IMR-90 (cell line): ENCODE data around the gene BRD3. TPM values are rescaled to one million over a fixed set of nuclear protein-coding genes. Genes with fewer than 3 reads are reported as not detected.

Experiments used
- ATAC-seq: fragments of 200-7000 bp; cut with Tn5 transposase; 2 replicates; pipeline ENCODE4 v1.9.1; 2020; ENCODE audit warnings: low read depth, mild to moderate bottlenecking, moderate library complexity
- BruUV-seq: library from RNA; stranded (reverse); fragments of 400-500 nt; replicated peaks from 2 replicates; lab custom pipeline; 2021; lab: Mats Ljungman, UMichigan
- CTCF ChIA-PET: fragments of 300-600 bp; formaldehyde crosslinking; extraction: SDS; loops from one replicate; lab custom pipeline; 2021; ENCODE audit warnings: antibody characterized with exemption; lab: Yijun Ruan, JAX
- POLR2A ChIA-PET: fragments of 300-600 bp; sonication (Branson Sonifier 250); formaldehyde crosslinking; loops from one replicate; lab custom pipeline; 2022; ENCODE audit warnings: antibody characterized with exemption; ENCODE audit not compliant: unreplicated experiment; lab: Charles Lee
- DNase-seq: peaks from one replicate; pipeline ENCODE4 v3.0.0; 2013
- H2AFZ ChIP-seq: replicated peaks from 2 replicates; pipeline ENCODE3; 2013; ENCODE audit warnings: low read length, mild to moderate bottlenecking; ENCODE audit not compliant: poor library complexity
- H2AK5ac ChIP-seq: 2 replicates; pipeline ENCODE4 v1.6.1; 2013; ENCODE audit warnings: low read depth, low read length, inconsistent platforms
- H2AK9ac ChIP-seq: replicated peaks from 2 replicates; pipeline ENCODE3; 2013; ENCODE audit warnings: mild to moderate bottlenecking, low read depth, low read length, moderate library complexity; ENCODE audit not compliant: poor library complexity
- H2BK120ac ChIP-seq: 2 replicates; pipeline ENCODE4 v1.6.1; 2013; ENCODE audit warnings: low read depth, low read length, inconsistent platforms
- H2BK15ac ChIP-seq: 3 replicates; pipeline ENCODE4 v1.6.1; 2013; ENCODE audit warnings: low read depth, low read length, inconsistent platforms
- H2BK20ac ChIP-seq: 2 replicates; pipeline ENCODE4 v1.6.1; 2013; ENCODE audit warnings: low read depth, mild to moderate bottlenecking, inconsistent platforms, low read length, moderate library complexity
- H2BK5ac ChIP-seq: 2 replicates; pipeline ENCODE4 v1.6.1; 2013; ENCODE audit warnings: mild to moderate bottlenecking, low read depth, low read length, inconsistent platforms; ENCODE audit not compliant: poor library complexity, severe bottlenecking
- H3K14ac ChIP-seq: replicated peaks from 2 replicates; pipeline ENCODE4 v1.6.1; 2013; ENCODE audit warnings: low read depth, low read length, inconsistent platforms
- H3K18ac ChIP-seq: 2 replicates; pipeline ENCODE4 v1.6.1; 2013; ENCODE audit warnings: low read depth, low read length, control low read depth
- H3K23ac ChIP-seq: 2 replicates; pipeline ENCODE4 v1.6.1; 2013; ENCODE audit warnings: low read depth, low read length, inconsistent platforms
- H3K27ac ChIP-seq: 2 replicates; pipeline ENCODE4 v1.5.1; 2013; ENCODE audit warnings: mild to moderate bottlenecking, control low read depth, low read length; ENCODE audit not compliant: insufficient read depth
- H3K27me3 ChIP-seq: 2 replicates; pipeline ENCODE4 v1.6.1; 2013; ENCODE audit warnings: low read length; ENCODE audit not compliant: control insufficient read depth, insufficient read depth
- H3K36me3 ChIP-seq: 2 replicates; pipeline ENCODE4 v1.6.1; 2013; ENCODE audit warnings: low read length, mixed read lengths; ENCODE audit not compliant: control insufficient read depth, insufficient read depth
- H3K4ac ChIP-seq: 2 replicates; pipeline ENCODE4 v1.6.1; 2013; ENCODE audit warnings: low read depth, low read length, inconsistent platforms
- H3K4me1 ChIP-seq: 2 replicates; pipeline ENCODE4 v1.6.1; 2013; ENCODE audit warnings: low read length, mixed read lengths; ENCODE audit not compliant: control insufficient read depth, insufficient read depth
- H3K4me2 ChIP-seq: 2 replicates; pipeline ENCODE4 v1.6.1; 2013; ENCODE audit warnings: low read depth, mild to moderate bottlenecking, control low read depth, low read length, moderate library complexity
- H3K4me3 ChIP-seq: 2 replicates; pipeline ENCODE4 v1.5.1; 2013; ENCODE audit warnings: low read depth, mild to moderate bottlenecking, control low read depth, low read length, moderate library complexity; ENCODE audit not compliant: insufficient read depth
- H3K56ac ChIP-seq: 2 replicates; pipeline ENCODE4 v1.6.1; 2013; ENCODE audit warnings: low read length, inconsistent platforms; ENCODE audit not compliant: insufficient read depth; ENCODE audit errors: extremely low read depth
- H3K79me1 ChIP-seq, 2 experiments: 2 replicates each; pipeline ENCODE4 v1.6.1; 2013; ENCODE audit warnings: low read length in 2 of 2, inconsistent platforms in 1 of 2, low read depth in 1 of 2
- H3K9ac ChIP-seq: 2 replicates; pipeline ENCODE4 v1.6.1; 2013; ENCODE audit warnings: low read depth, low read length, control low read depth
- H3K9me1 ChIP-seq: 2 replicates; pipeline ENCODE4 v1.6.1; 2013; ENCODE audit warnings: low read length, inconsistent platforms; ENCODE audit not compliant: insufficient read depth
- H3K9me3 ChIP-seq: 2 replicates; pipeline ENCODE4 v1.6.1; 2013; ENCODE audit warnings: low read length; ENCODE audit not compliant: control insufficient read depth, insufficient read depth
- H4K20me1 ChIP-seq: 2 replicates; pipeline ENCODE4 v1.6.1; 2013; ENCODE audit warnings: low read length, inconsistent platforms; ENCODE audit not compliant: insufficient read depth
- H4K5ac ChIP-seq: 2 replicates; pipeline ENCODE4 v1.6.1; 2013; ENCODE audit warnings: mild to moderate bottlenecking, low read depth, low read length, control low read depth
- H4K8ac ChIP-seq, 2 experiments: 2 replicates each; pipeline ENCODE4 v1.6.1; 2013; ENCODE audit warnings: low read depth in 2 of 2, low read length in 2 of 2, control low read depth in 1 of 2, inconsistent platforms in 1 of 2
- H4K91ac ChIP-seq: 2 replicates; pipeline ENCODE4 v1.6.1; 2013; ENCODE audit warnings: low read depth, low read length, inconsistent platforms; ENCODE audit not compliant: insufficient read depth
- BHLHE40 ChIP-seq: fragments of 150-350 bp; IDR thresholded peaks from 2 replicates; pipeline ENCODE4 v1.6.1; 2016; ENCODE audit warnings: mild to moderate bottlenecking, low read depth, low read length
- CEBPB ChIP-seq: IDR thresholded peaks from 2 replicates; pipeline ENCODE4 v1.6.1; 2012; ENCODE audit warnings: low read depth, low read length, improper control_type of control experiment
- CHD1 ChIP-seq: IDR thresholded peaks from 2 replicates; pipeline ENCODE4 v1.6.1; 2012; ENCODE audit warnings: low read depth, low read length, improper control_type of control experiment
- CTCF ChIP-seq: conservative IDR thresholded peaks from 2 replicates; pipeline ENCODE4 v1.5.1; 2012; ENCODE audit warnings: mild to moderate bottlenecking, low read depth, low read length, improper control_type of control experiment
- ELK1 ChIP-seq: fragments of 150-350 bp; IDR thresholded peaks from 2 replicates; pipeline ENCODE4 v1.6.1; 2016; ENCODE audit warnings: low read depth, mild to moderate bottlenecking, low read length, moderate library complexity, borderline replicate concordance
- MAFK ChIP-seq: IDR thresholded peaks from 2 replicates; pipeline ENCODE4 v1.6.1; 2012; ENCODE audit warnings: low read depth, low read length, improper control_type of control experiment
- MAZ ChIP-seq: IDR thresholded peaks from 2 replicates; pipeline ENCODE4 v1.6.1; 2012; ENCODE audit warnings: low read depth, mild to moderate bottlenecking, low read length, improper control_type of control experiment, moderate library complexity, borderline replicate concordance
- MXI1 ChIP-seq: IDR thresholded peaks from 2 replicates; pipeline ENCODE4 v1.6.1; 2012; ENCODE audit warnings: low read depth, mild to moderate bottlenecking, low read length, moderate library complexity, borderline replicate concordance
- NFE2L2 ChIP-seq: fragments of 150-350 bp; IDR thresholded peaks from 2 replicates; pipeline ENCODE4 v1.6.1; 2016; ENCODE audit warnings: low read depth, mild to moderate bottlenecking, low read length
- POLR2A ChIP-seq: IDR thresholded peaks from 2 replicates; pipeline ENCODE4 v1.6.1; 2012; ENCODE audit warnings: mild to moderate bottlenecking, low read depth, low read length
- RAD21 ChIP-seq: IDR thresholded peaks from 2 replicates; pipeline ENCODE4 v1.6.1; 2012; ENCODE audit warnings: low read length, improper control_type of control experiment
- RCOR1 ChIP-seq: IDR thresholded peaks from 2 replicates; pipeline ENCODE4 v1.6.1; 2012; ENCODE audit warnings: mild to moderate bottlenecking, low read length, improper control_type of control experiment; ENCODE audit not compliant: insufficient replicate concordance
- RFX5 ChIP-seq: IDR thresholded peaks from 2 replicates; pipeline ENCODE4 v1.8.0; 2012; ENCODE audit warnings: low read depth, mild to moderate bottlenecking, low read length, moderate library complexity
- SMC3 ChIP-seq: fragments of 150-350 bp; IDR thresholded peaks from 2 replicates; pipeline ENCODE4 v1.6.1; 2016; ENCODE audit warnings: low read depth, mild to moderate bottlenecking, antibody characterized with exemption, low read length, moderate library complexity
- USF2 ChIP-seq: fragments of 150-350 bp; IDR thresholded peaks from 2 replicates; pipeline ENCODE4 v1.6.1; 2017; ENCODE audit warnings: mild to moderate bottlenecking, antibody characterized with exemption, low read length, low read depth
- WGBS, 2 experiments: methylation state at CpG; one replicate each; pipeline versions ENCODE4 v1.1.5 to v1.1.7; 2013; ENCODE audit warnings: missing lambda C conversion rate in 2 of 2; ENCODE audit not compliant: insufficient read length in 1 of 2; ENCODE audit errors: extremely low coverage in 2 of 2; 5-methylcytosine and 5-hydroxymethylcytosine counted together
- dilution Hi-C: fragments of 300-500 bp; cut with HindIII; formaldehyde crosslinking; loops from one replicate; pipeline ENCODE4 v1.14.3; 2018; ENCODE audit warnings: low sequenced_read_pairs; ENCODE audit not compliant: unreplicated experiment
- in situ Hi-C: fragments of 300-500 bp; cut with MboI; formaldehyde crosslinking; loops from 3 replicates; pipeline ENCODE4 v1.14.3; 2019; ENCODE audit warnings: low sequenced_read_pairs, inconsistent platforms, mixed read lengths
- intact Hi-C: fragments of 100-400 bp; cut with micrococcal nuclease; formaldehyde crosslinking; loops from 2 replicates; pipeline ENCODE4 v1.10.0; 2022
- polyA plus RNA-seq, 3 experiments: library from polyadenylated mRNA; depleted of rRNA; stranded (reverse); fragments of >200 nt; gene quantifications; 2 replicates each; pipeline ENCODE4 v1.2.3, GENCODE V29; 2012; ENCODE audit warnings: low replicate concordance in 1 of 3
- total RNA-seq: library from RNA; depleted of rRNA; stranded (reverse); fragments of >200 nt; gene quantifications from 2 replicates; pipeline ENCODE4 v1.2.3, GENCODE V29; 2012

BRD3 gene
- total and polyA plus RNA-seq, 2 of the 4 experiments (the other 2 are of a cell fraction): 2.2 to 7.1 TPM

- dilution Hi-C loops: no loop called here
- ChIA-PET CTCF (no interaction called here), POLR2A (no interaction called here)
- ATAC-seq (no peak), DNase-seq (no peak)
- Histone ChIP-seq H2AFZ (no peak overlapping the region), H4K20me1 (peaks cover 13% of the 10 kb centered on the region), H3K56ac (no peak overlapping the region), H3K18ac (no peak overlapping the region), H2BK120ac (no peak overlapping the region), H3K23ac (no peak overlapping the region), H3K4me3 (no peak overlapping the region), H2AK5ac (no peak overlapping the region), H3K27me3 (no peaks in the 10 kb centered on the region), H3K9me1 (no peaks in the 10 kb centered on the region), H2AK9ac (no peak overlapping the region), H3K9ac (no peak overlapping the region), H3K36me3 (peaks cover 62% of the 10 kb centered on the region), H3K9me3 (no peaks in the 10 kb centered on the region), H3K4me1 (no peaks in the 10 kb centered on the region), H3K27ac (no peak overlapping the region), H4K8ac (no peak overlapping the region), H3K4ac (no peak overlapping the region), H4K91ac (no peak overlapping the region), H3K14ac (no peak overlapping the region), H3K4me2 (no peak overlapping the region), H2BK20ac (no peak overlapping the region), H2BK5ac (no peak overlapping the region), H2BK15ac (no peak overlapping the region), H3K79me1 (peaks cover 5 to 16% of the 10 kb centered on the region in 2 experiments; a peak in 3 of 4 replicates), H4K5ac (no peak overlapping the region)
- BruUV-seq: no TSS peak
- WGBS, 2 experiments: 93% methylated on average over 9 of the region's 28 CpGs; no CpG with 5 or more reads in 1 of the 2 experiments
- intact Hi-C loops: no loop called here
- in situ Hi-C loops: no loop called here
- TF ChIP-seq RFX5 (no peak), MAFK (no peak), ELK1 (no peak), RCOR1 (no peak), RAD21 (no peak), CTCF (no peak), NFE2L2 (no peak), BHLHE40 (no peak), POLR2A (no peak), MXI1 (no peak), SMC3 (no peak), USF2 (no peak), MAZ (no peak), CHD1 (no peak), CEBPB (no peak)
Observed at GRCh38 chr9:134049772-134050588, 17.8 kb downstream of the BRD3 start.
